Stimulated activated naive CD8-positive, alpha-beta T cell treated with anti-CD3 and anti-CD28 coated beads, Interleukin-15, Interleukin-2, amounts not matched to agents 100 ng/mL and 50 ng/mL, for 24 hours (primary cell): ENCODE data around the gene ZNF239.
"Not testable (repeated sequence)": the region's sequence is repeated elsewhere in the genome, so short reads cannot be mapped to it uniquely, and the experiment has no call there.

ENCODE experiments used
- H3K27ac Mint-ChIP-seq: one replicate; pipeline ENCODE4 v1.8.0; 2021; ENCODE audit warnings: mild to moderate bottlenecking, mixed read lengths
- H3K27me3 Mint-ChIP-seq: one replicate; pipeline ENCODE4 v1.8.0; 2021; ENCODE audit warnings: mixed read lengths
- H3K36me3 Mint-ChIP-seq: one replicate; pipeline ENCODE4 v1.8.0; 2021; ENCODE audit warnings: low read depth, mixed read lengths
- H3K4me1 Mint-ChIP-seq: one replicate; pipeline ENCODE4 v1.8.0; 2021; ENCODE audit warnings: low read depth, mixed read lengths
- H3K4me3 Mint-ChIP-seq: one replicate; pipeline ENCODE4 v1.8.0; 2021; ENCODE audit warnings: mild to moderate bottlenecking, mixed read lengths
- H3K9me3 Mint-ChIP-seq: one replicate; pipeline ENCODE4 v1.8.0; 2021; ENCODE audit warnings: mixed read lengths

The ZNF239 gene

GRCh38 chr10:43574001-43574892, at the start of gene ZNF239:
ZNF239 (minus strand) TSS chr10:43574616; CDS start chr10:43558079, 16,537 bp downstream.
- H3K36me3 Mint-ChIP-seq = peaks cover 59% of the 10 kb centered on the region
- peaks cover 59% of the 10 kb centered on the region for H3K4me1 Mint-ChIP-seq

DNA sequence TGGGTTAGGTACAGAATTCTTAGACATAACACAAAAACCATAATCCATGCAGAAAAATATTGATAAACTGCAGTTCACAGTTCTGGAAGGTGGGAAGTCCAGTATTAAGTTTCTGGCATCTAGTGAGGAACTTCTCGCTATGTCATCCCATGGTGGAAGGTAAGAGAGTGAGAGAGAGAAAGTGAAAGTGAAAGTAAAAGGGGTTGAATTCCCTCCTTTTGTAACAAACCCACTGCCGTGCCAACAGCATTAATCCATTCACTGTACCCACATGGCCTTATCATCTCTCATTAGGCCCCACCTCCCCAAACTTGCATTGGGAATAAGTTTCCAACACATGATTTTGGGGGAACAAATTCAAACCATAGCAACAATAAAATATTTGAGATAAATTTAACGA, 48.9 kb upstream of the ZNF239 start:
- H3K27me3 Mint-ChIP-seq = no peaks in the 10 kb centered on the region
- no peak overlapping the region for H3K27ac Mint-ChIP-seq
- H3K9me3 Mint-ChIP-seq = peaks cover 31% of the 10 kb centered on the region
- H3K4me1 Mint-ChIP-seq = peaks cover 13% of the 10 kb centered on the region
- peak overlapping the region; percentile 49 for H3K4me3 Mint-ChIP-seq
- H3K36me3 Mint-ChIP-seq = peaks cover 20% of the 10 kb centered on the region

More at GRCh38 chr10:43574001-43574892, at the start of gene ZNF239:
- H3K4me3 Mint-ChIP-seq = peak within 1 kb of the TSS; percentile 81
- H3K9me3 Mint-ChIP-seq = peaks cover 40% of the 10 kb centered on the region
- H3K27ac Mint-ChIP-seq = peak within 1 kb of the TSS; percentile 76
- H3K27me3 Mint-ChIP-seq = no peaks in the 10 kb centered on the region

DNA sequence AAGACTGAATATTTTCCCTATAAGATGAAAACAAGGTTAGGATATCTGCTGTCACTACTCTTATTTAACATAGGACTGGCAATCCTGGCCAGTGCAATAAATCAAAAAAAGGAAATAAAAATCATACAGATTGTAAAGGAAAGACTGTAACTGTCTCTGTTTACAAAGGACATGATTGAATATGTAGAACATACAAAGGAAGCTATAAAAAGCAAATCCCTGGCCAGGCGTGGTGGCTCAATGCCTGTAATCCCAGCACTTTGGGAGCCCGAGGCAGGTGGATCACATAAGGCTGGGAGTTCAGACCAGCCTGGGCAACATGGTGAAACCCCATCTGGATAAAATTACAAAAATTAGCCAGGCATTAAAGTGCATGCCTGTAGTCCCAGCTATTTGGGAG, 47.6 kb upstream of the ZNF239 start:
- Mint-ChIP-seq H3K4me3 (no peak overlapping the region), H3K27ac (no peak overlapping the region), H3K27me3 (no peaks in the 10 kb centered on the region), H3K4me1 (peaks cover 13% of the 10 kb centered on the region), H3K36me3 (peaks cover 26% of the 10 kb centered on the region), H3K9me3 (peaks cover 30% of the 10 kb centered on the region)

GRCh38 chr10:43619368-43619767, 45.0 kb upstream of the ZNF239 start:
- Mint-ChIP-seq H3K4me3 (no peak overlapping the region), H3K27me3 (no peaks in the 10 kb centered on the region), H3K36me3 (peaks cover 53% of the 10 kb centered on the region), H3K9me3 (peaks cover 50% of the 10 kb centered on the region), H3K27ac (no peak overlapping the region), H3K4me1 (peaks cover 13% of the 10 kb centered on the region)

DNA sequence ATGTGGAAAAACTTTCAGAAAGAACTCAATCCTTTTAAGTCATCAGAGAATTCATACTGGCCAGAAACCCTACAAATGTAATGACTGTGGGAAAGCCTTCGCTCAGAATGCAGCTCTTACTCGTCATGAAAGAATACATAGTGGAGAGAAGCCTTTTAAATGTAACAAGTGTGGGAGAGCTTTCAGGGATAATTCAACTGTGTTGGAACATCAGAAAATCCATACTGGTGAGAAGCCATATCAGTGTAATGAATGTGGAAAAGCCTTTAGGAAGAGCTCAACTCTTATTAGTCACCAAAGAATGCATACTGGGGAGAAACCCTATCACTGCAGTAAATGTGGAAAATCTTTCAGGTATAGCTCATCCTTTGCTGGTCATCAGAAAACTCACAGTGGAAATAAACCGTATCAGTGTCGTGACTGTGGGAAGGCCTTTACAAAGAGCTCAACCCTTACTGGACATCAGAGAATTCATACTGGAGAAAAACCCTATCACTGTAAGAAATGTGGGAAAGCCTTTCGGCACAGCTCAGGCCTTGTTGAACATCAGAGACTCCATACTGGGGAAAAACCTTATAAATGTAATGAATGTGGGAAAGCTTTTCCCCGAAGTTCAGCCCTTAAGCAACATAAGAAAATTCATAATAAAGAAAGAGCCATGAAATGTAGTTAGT, 42.4 kb upstream of the ZNF239 start:
- Mint-ChIP-seq H3K27me3 (no peaks in the 10 kb centered on the region), H3K4me1 (peaks cover 11% of the 10 kb centered on the region), H3K36me3 (peaks cover 74% of the 10 kb centered on the region), H3K9me3 (peaks cover 49% of the 10 kb centered on the region), H3K27ac (no peak overlapping the region), H3K4me3 (no peak overlapping the region)

DNA sequence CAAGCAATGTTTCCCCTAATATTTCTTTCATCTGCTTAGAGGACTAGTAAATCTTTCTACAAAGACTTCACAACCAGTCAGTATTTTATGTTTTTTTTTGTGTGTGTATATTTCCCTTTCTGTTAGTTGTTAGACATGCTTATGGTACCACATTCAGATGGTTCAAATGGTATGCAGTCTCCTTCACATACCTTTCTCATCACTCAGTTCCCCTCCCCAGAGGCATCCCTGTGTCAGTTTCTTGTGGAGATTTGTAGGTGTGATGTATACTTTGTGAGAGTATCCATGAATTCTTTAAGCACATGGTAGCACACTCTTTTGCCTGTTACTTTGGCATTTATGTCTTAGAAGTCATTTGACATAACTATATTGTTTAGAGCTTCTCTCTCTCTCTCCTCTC, 36.2 kb upstream of the ZNF239 start:
- no peak overlapping the region for H3K27ac Mint-ChIP-seq
- peaks cover 53% of the 10 kb centered on the region for H3K4me1 Mint-ChIP-seq

DNA sequence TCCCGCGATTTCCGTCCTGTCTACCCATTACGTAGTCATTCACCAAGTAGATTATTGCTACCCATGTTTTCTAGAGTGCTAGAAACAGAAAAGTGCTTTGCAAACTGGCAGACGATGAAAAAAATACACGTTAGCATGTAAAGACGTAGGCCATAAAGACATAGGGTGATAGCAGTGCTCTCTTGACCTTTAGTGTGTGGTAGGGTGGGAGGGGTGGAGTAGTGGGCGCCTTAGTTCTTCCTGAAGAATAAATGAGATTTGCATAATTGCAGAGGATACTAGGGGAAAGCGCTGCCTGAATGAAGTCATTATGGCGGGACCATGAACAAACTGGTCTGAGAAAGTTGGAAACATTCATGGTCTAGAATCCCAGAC, 32.8 kb upstream of the ZNF239 start:
- H3K9me3 Mint-ChIP-seq = peaks cover 15% of the 10 kb centered on the region
- peaks cover 43% of the 10 kb centered on the region for H3K4me1 Mint-ChIP-seq
- peak overlapping the region; percentile 89 for H3K27ac Mint-ChIP-seq
- H3K36me3 Mint-ChIP-seq = peaks cover 52% of the 10 kb centered on the region
- H3K4me3 Mint-ChIP-seq = peak overlapping the region; percentile 87
- peaks cover 2% of the 10 kb centered on the region for H3K27me3 Mint-ChIP-seq

More for the DNA sequence above, 36.2 kb upstream of the ZNF239 start:
- peaks cover 87% of the 10 kb centered on the region for H3K36me3 Mint-ChIP-seq
- peaks cover 32% of the 10 kb centered on the region for H3K9me3 Mint-ChIP-seq
- H3K4me3 Mint-ChIP-seq = no peak overlapping the region
- H3K27me3 Mint-ChIP-seq = no peaks in the 10 kb centered on the region

GRCh38 chr10:43606323-43607198, 32.1 kb upstream of the ZNF239 start, which contains the start of gene ZNF485:
ZNF485 (plus strand) TSS chr10:43606438; CDS start chr10:43607051, 613 bp downstream.
- Mint-ChIP-seq H3K4me1 (peaks cover 43% of the 10 kb centered on the region), H3K4me3 (peak within 1 kb of the TSS; percentile 87), H3K9me3 (peaks cover 15% of the 10 kb centered on the region), H3K27ac (peak within 1 kb of the TSS; percentile 89), H3K27me3 (peaks cover 5% of the 10 kb centered on the region), H3K36me3 (peaks cover 46% of the 10 kb centered on the region)

GRCh38 chr10:43605850-43606322, 31.5 kb upstream of the ZNF239 start:
- peak overlapping the region; percentile 32 for H3K27ac Mint-ChIP-seq
- peak overlapping the region; percentile 87 for H3K4me3 Mint-ChIP-seq
- peaks cover 43% of the 10 kb centered on the region for H3K4me1 Mint-ChIP-seq
- H3K9me3 Mint-ChIP-seq = peaks cover 13% of the 10 kb centered on the region
- H3K36me3 Mint-ChIP-seq = peaks cover 40% of the 10 kb centered on the region
- peaks cover 5% of the 10 kb centered on the region for H3K27me3 Mint-ChIP-seq

- H3K9me3 Mint-ChIP-seq, H3K27me3 Mint-ChIP-seq, H3K4me3 Mint-ChIP-seq, H3K27ac Mint-ChIP-seq, H3K36me3 Mint-ChIP-seq: not testable (repeated sequence)
- H3K4me1 Mint-ChIP-seq = peaks cover 11% of the 10 kb centered on the region
These were observed 27.2 kb upstream of the ZNF239 start for GRCh38 chr10:43601576-43601975.

DNA sequence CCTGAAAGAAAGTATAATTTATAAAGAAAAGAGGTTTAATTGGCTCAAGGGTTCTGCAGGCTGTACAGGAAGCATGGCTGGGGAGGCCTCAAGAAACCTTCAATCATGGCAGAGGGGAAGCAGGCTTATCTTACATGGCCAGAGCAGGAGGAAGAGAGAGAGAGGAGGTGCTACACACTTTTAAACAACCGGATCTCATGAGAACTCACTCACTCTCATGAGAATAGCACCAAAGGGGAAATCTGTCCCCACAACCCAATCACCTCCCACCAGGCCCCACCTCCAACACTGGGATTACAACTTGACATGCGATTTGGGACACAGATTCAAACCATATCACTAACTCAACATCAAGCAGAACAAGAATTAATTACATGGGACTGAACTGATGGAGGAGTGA, 24.9 kb upstream of the ZNF239 start:
- H3K36me3 Mint-ChIP-seq = no peaks in the 10 kb centered on the region
- H3K4me3 Mint-ChIP-seq = no peak overlapping the region
- peaks cover 5% of the 10 kb centered on the region for H3K27me3 Mint-ChIP-seq
- no peak overlapping the region for H3K27ac Mint-ChIP-seq
- peaks cover 26% of the 10 kb centered on the region for H3K4me1 Mint-ChIP-seq
- peaks cover 5% of the 10 kb centered on the region for H3K9me3 Mint-ChIP-seq

- Mint-ChIP-seq H3K27ac (no peak overlapping the region), H3K27me3 (peaks cover 9% of the 10 kb centered on the region), H3K36me3 (no peaks in the 10 kb centered on the region), H3K4me3 (no peak overlapping the region), H3K9me3 (peaks cover 10% of the 10 kb centered on the region), H3K4me1 (peaks cover 31% of the 10 kb centered on the region)
These were observed 24.0 kb upstream of the ZNF239 start for GRCh38 chr10:43598446-43598845.

- Mint-ChIP-seq H3K36me3 (no peaks in the 10 kb centered on the region), H3K4me3 (no peak overlapping the region), H3K9me3 (peaks cover 14% of the 10 kb centered on the region), H3K27ac (no peak overlapping the region), H3K4me1 (peaks cover 31% of the 10 kb centered on the region), H3K27me3 (peaks cover 4% of the 10 kb centered on the region)
These were observed 22.1 kb upstream of the ZNF239 start for GRCh38 chr10:43596546-43596945.

DNA sequence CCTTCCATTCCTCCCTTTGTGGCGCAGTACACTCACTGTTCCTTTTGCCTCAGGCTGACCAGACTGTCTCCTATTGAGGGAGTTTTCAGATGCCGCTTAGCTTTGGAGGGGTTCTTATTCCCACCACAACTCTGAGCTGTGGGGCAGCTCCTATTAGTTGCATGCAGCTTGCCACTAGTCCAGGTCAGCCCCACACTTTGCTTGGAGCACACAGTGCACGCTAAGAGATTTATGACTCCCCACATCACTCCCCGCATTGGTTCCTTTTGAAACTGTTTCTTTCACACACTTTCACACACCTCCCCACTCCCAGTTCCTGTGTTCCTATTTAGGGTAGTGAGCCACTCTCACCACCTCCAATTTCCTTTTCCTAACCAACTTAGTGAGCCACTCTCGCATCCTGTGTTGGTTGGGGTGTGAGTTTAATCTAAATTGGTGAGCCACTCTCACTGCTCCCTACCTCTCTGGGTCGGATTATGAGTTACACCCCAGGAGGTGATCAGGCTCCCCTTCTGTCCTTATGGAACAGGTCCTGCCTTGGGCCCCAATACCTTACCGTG, 21.4 kb upstream of the ZNF239 start:
- peak overlapping the region; percentile 73 for H3K27ac Mint-ChIP-seq
- peaks cover 4% of the 10 kb centered on the region for H3K27me3 Mint-ChIP-seq
- H3K4me1 Mint-ChIP-seq = peaks cover 31% of the 10 kb centered on the region
- H3K9me3 Mint-ChIP-seq = peaks cover 14% of the 10 kb centered on the region
- peak overlapping the region; percentile 75 for H3K4me3 Mint-ChIP-seq
- no peaks in the 10 kb centered on the region for H3K36me3 Mint-ChIP-seq
